HepG2 (cell line): ENCODE measurements around the gene MYADML2. TPM values are rescaled to one million over a fixed set of nuclear protein-coding genes. Genes with fewer than 3 reads are reported as not detected.

Experiments used
- ARNT ChIP-seq: fragments of 450-650 bp; IDR thresholded peaks from 2 replicates; pipeline ENCODE4 v1.6.1; 2017
- JUNB ChIP-seq: sonication (generic); formaldehyde crosslinking; IDR thresholded peaks from 2 replicates; pipeline ENCODE4 v1.8.0; 2022; ENCODE audit warnings: missing genetic modification reagents, mild to moderate bottlenecking, borderline replicate concordance
- LCORL ChIP-seq, 2 experiments: fragments of 450-650 bp in 1 of 2; sonication (generic) in 1 of 2; formaldehyde crosslinking in 1 of 2; IDR thresholded peaks; 2 replicates each; pipeline versions ENCODE4 v1.5.0 to v1.6.1; 2017 to 2020; ENCODE audit warnings: antibody characterized with exemption in 1 of 2, missing genetic modification reagents in 1 of 2
- MXD1 ChIP-seq: sonication (generic); formaldehyde crosslinking; IDR thresholded peaks from 2 replicates; pipeline ENCODE4 v1.4.0; 2020; ENCODE audit warnings: mild to moderate bottlenecking, missing genetic modification reagents
- NR1H2 ChIP-seq: sonication (generic); formaldehyde crosslinking; IDR thresholded peaks from 2 replicates; pipeline ENCODE4 v1.8.1; 2022; ENCODE audit warnings: low read depth, missing genetic modification reagents, borderline replicate concordance
- RBM22 ChIP-seq: fragments of 200-400 bp; formaldehyde crosslinking; optimal IDR thresholded peaks from 2 replicates; pipeline ENCODE3; 2017; ENCODE audit warnings: mild to moderate bottlenecking, low read length, moderate library complexity
- RXRA ChIP-seq: sonication (generic); formaldehyde crosslinking; IDR thresholded peaks from 2 replicates; pipeline ENCODE4 v1.5.1; 2020; ENCODE audit warnings: missing genetic modification reagents
- SETDB1 ChIP-seq: sonication (generic); formaldehyde crosslinking; IDR thresholded peaks from 2 replicates; pipeline ENCODE4 v1.5.1; 2020; ENCODE audit warnings: missing genetic modification reagents, mild to moderate bottlenecking, borderline replicate concordance
- SOX6 ChIP-seq, 2 experiments: fragments of 450-650 bp in 1 of 2; sonication (generic) in 1 of 2; formaldehyde crosslinking in 1 of 2; IDR thresholded peaks; 2 replicates each; pipeline versions ENCODE4 v1.4.0 to v1.6.1; 2017 to 2020; ENCODE audit warnings: antibody characterized with exemption in 1 of 2, mild to moderate bottlenecking in 1 of 2, missing genetic modification reagents in 1 of 2
- ZNF777 ChIP-seq: sonication (generic); formaldehyde crosslinking; IDR thresholded peaks from 2 replicates; pipeline ENCODE4 v1.4.0; 2020; ENCODE audit warnings: missing genetic modification reagents
- ZNF839 ChIP-seq: sonication (generic); formaldehyde crosslinking; IDR thresholded peaks from 2 replicates; pipeline ENCODE4 v1.4.0; 2020; ENCODE audit warnings: missing genetic modification reagents, mild to moderate bottlenecking, borderline replicate concordance
- ZSCAN5A ChIP-seq: sonication (generic); formaldehyde crosslinking; IDR thresholded peaks from 2 replicates; pipeline ENCODE4 v1.8.0; 2022; ENCODE audit warnings: mild to moderate bottlenecking, missing genetic modification reagents, borderline replicate concordance
- polyA plus RNA-seq, 8 experiments: library from polyadenylated mRNA; depleted of rRNA in 3 of 8; stranded (reverse) in 7 of 8; unstranded in 1 of 8; fragments of >200 nt; fragmentation: Illumina TruSeq in 4 of 8; extraction: Trizol in 4 of 8; gene quantifications; 2 replicates each; pipeline versions ENCODE4 v1.2.1 to v1.2.3, GENCODE V29; 2011 to 2016; ENCODE audit warnings: low read depth in 4 of 8, missing spikeins in 1 of 8, mixed read lengths in 1 of 8; ENCODE audit not compliant: insufficient read depth in 1 of 8
- total RNA-seq, 5 experiments: library from RNA; depleted of rRNA; stranded (reverse); fragments of >200 nt; fragmentation: Illumina TruSeq; extraction: Trizol; gene quantifications; 2 replicates each; pipeline ENCODE4 v1.2.3, GENCODE V29; 2016; ENCODE audit warnings: low read depth in 1 of 5
- TF ChIP-seq, protein P1 (sequence below): sonication (generic); formaldehyde crosslinking; IDR thresholded peaks from 2 replicates; pipeline ENCODE4 v1.4.0; 2020; ENCODE audit warnings: mild to moderate bottlenecking, missing genetic modification reagents
- TF ChIP-seq, protein P2 (sequence below): sonication (generic); formaldehyde crosslinking; IDR thresholded peaks from 2 replicates; pipeline ENCODE4 v1.8.1; 2023; ENCODE audit warnings: mild to moderate bottlenecking, inconsistent platforms, moderate library complexity, missing genetic modification reagents, borderline replicate concordance
- TF ChIP-seq, protein P3 (sequence below): sonication (generic); formaldehyde crosslinking; IDR thresholded peaks from 2 replicates; pipeline ENCODE4 v1.4.0; 2020; ENCODE audit warnings: missing genetic modification reagents, borderline replicate concordance
- TF ChIP-seq, protein P4 (sequence below): sonication (generic); formaldehyde crosslinking; IDR thresholded peaks from 2 replicates; pipeline ENCODE4 v1.4.0; 2020; ENCODE audit warnings: missing genetic modification reagents, borderline replicate concordance

Gene MYADML2
- total and polyA plus RNA-seq, 2 of the 13 experiments (the other 11 are each of a cell fraction or from before 2014, with no cell fraction given) = not detected

- TF ChIP-seq, protein P1, sequence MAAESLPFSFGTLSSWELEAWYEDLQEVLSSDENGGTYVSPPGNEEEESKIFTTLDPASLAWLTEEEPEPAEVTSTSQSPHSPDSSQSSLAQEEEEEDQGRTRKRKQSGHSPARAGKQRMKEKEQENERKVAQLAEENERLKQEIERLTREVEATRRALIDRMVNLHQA (CRISPR knock-in tag) = no peak
- no peak for TF ChIP-seq ZSCAN5A (CRISPR knock-in tag)
- TF ChIP-seq NR1H2 (CRISPR knock-in tag) = no peak
- TF ChIP-seq, protein P2, sequence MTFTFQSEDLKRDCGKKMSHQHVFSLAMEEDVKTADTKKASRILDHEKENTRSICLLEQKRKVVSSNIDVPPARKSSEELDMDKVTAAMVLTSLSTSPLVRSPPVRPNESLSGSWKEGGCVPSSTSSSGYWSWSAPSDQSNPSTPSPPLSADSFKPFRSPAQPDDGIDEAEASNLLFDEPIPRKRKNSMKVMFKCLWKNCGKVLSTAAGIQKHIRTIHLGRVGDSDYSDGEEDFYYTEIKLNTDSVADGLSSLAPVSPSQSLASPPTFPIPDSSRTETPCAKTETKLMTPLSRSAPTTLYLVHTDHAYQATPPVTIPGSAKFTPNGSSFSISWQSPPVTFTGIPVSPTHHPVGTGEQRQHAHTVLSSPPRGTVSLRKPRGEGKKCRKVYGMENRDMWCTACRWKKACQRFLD (CRISPR knock-in tag) = no peak
- peak; percentile 16 for TF ChIP-seq RBM22
- TF ChIP-seq, protein P3, sequence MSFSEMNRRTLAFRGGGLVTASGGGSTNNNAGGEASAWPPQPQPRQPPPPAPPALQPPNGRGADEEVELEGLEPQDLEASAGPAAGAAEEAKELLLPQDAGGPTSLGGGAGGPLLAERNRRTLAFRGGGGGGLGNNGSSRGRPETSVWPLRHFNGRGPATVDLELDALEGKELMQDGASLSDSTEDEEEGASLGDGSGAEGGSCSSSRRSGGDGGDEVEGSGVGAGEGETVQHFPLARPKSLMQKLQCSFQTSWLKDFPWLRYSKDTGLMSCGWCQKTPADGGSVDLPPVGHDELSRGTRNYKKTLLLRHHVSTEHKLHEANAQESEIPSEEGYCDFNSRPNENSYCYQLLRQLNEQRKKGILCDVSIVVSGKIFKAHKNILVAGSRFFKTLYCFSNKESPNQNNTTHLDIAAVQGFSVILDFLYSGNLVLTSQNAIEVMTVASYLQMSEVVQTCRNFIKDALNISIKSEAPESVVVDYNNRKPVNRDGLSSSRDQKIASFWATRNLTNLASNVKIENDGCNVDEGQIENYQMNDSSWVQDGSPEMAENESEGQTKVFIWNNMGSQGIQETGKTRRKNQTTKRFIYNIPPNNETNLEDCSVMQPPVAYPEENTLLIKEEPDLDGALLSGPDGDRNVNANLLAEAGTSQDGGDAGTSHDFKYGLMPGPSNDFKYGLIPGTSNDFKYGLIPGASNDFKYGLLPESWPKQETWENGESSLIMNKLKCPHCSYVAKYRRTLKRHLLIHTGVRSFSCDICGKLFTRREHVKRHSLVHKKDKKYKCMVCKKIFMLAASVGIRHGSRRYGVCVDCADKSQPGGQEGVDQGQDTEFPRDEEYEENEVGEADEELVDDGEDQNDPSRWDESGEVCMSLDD (CRISPR knock-in tag) = no peak
- no peak for TF ChIP-seq MXD1 (CRISPR knock-in tag)
- TF ChIP-seq, protein P4, sequence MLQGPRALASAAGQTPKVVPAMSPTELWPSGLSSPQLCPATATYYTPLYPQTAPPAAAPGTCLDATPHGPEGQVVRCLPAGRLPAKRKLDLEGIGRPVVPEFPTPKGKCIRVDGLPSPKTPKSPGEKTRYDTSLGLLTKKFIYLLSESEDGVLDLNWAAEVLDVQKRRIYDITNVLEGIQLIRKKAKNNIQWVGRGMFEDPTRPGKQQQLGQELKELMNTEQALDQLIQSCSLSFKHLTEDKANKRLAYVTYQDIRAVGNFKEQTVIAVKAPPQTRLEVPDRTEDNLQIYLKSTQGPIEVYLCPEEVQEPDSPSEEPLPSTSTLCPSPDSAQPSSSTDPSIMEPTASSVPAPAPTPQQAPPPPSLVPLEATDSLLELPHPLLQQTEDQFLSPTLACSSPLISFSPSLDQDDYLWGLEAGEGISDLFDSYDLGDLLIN (CRISPR knock-in tag) = no peak
- TF ChIP-seq ZNF839 = no peak
- no peak for TF ChIP-seq LCORL (IDR thresholded peaks at IDR 0.05)
- no peak for TF ChIP-seq LCORL (CRISPR knock-in tag; IDR thresholded peaks at IDR 0.05)
- TF ChIP-seq ARNT = no peak
- no peak for TF ChIP-seq RXRA
- no peak for TF ChIP-seq ZNF777 (CRISPR knock-in tag)
- no peak for TF ChIP-seq JUNB
- TF ChIP-seq SOX6 (IDR thresholded peaks at IDR 0.05) = no peak
- TF ChIP-seq SOX6 (CRISPR knock-in tag; IDR thresholded peaks at IDR 0.05) = no peak
- TF ChIP-seq SETDB1 (CRISPR knock-in tag) = no peak
Measured at GRCh38 chr17:81906476-81907218, 40.4 kb downstream of the MYADML2 start (continued).
